ENCODE results near the gene CFAP74. TPM values are rescaled to one million over a fixed set of nuclear protein-coding genes. Genes with fewer than 3 reads are reported as not detected.

The CFAP74 gene
- total and polyA plus RNA-seq, 2 of the 13 experiments (the other 11 are each of a cell fraction or from before 2014, with no cell fraction given) = 0.27 to 0.62 TPM

DNA sequence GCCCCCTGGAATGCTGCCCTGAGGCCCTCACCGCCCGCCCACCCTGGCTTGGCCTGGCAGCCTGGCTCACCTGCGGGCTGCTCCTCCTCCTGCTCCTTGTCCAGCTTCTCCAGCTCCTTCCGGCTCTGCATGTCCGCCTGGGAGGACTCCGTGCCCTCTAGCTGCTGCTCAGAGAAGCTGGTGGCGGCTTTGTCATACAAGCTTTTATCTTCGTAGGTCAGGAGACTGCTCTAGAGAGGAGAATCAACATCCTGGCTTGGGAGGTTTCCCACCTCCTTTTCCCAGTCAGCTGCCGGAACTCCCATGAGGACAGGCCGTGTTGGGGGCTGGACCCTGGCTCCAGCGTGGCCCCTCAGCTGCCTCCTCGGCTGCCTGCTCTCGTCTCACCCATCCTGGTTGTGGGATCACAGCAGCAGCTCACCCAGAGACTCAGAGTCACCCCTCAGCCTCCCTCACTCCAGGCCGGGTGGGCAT, 47.9 kb downstream of the CFAP74 start (continued):
- no peak for TF ChIP-seq KDM2A (CRISPR knock-in tag; IDR thresholded peaks at IDR 0.05; ENCODE audit: borderline replicate concordance, low read depth)
- TF ChIP-seq RFXANK (CRISPR knock-in tag; IDR thresholded peaks at IDR 0.05) = no peak
- TF ChIP-seq, protein P1, sequence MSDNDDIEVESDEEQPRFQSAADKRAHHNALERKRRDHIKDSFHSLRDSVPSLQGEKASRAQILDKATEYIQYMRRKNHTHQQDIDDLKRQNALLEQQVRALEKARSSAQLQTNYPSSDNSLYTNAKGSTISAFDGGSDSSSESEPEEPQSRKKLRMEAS (IDR thresholded peaks at IDR 0.05) = peak; percentile 42
- TF ChIP-seq EEA1 (CRISPR knock-in tag; IDR thresholded peaks at IDR 0.05; ENCODE audit: borderline replicate concordance) = no peak
- TF ChIP-seq GABPA (IDR thresholded peaks at IDR 0.05; ENCODE audit: low read depth, low read length) = no peak
- peak; percentile 65 for TF ChIP-seq GABPA (CRISPR knock-in tag; IDR thresholded peaks at IDR 0.05; ENCODE audit: low read depth)
- TF ChIP-seq ZNF343 (CRISPR knock-in tag; IDR thresholded peaks at IDR 0.05) = no peak
- TF ChIP-seq HHEX (CRISPR knock-in tag; IDR thresholded peaks at IDR 0.05) = no peak
- TF ChIP-seq ZNF879 (CRISPR knock-in tag; IDR thresholded peaks at IDR 0.05) = no peak
- TF ChIP-seq, protein P2, sequence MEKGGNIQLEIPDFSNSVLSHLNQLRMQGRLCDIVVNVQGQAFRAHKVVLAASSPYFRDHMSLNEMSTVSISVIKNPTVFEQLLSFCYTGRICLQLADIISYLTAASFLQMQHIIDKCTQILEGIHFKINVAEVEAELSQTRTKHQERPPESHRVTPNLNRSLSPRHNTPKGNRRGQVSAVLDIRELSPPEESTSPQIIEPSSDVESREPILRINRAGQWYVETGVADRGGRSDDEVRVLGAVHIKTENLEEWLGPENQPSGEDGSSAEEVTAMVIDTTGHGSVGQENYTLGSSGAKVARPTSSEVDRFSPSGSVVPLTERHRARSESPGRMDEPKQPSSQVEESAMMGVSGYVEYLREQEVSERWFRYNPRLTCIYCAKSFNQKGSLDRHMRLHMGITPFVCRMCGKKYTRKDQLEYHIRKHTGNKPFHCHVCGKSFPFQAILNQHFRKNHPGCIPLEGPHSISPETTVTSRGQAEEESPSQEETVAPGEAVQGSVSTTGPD (CRISPR knock-in tag; IDR thresholded peaks at IDR 0.05) = no peak
- TF ChIP-seq GABPB1 (CRISPR knock-in tag; IDR thresholded peaks at IDR 0.05) = no peak
- TF ChIP-seq, protein P3, sequence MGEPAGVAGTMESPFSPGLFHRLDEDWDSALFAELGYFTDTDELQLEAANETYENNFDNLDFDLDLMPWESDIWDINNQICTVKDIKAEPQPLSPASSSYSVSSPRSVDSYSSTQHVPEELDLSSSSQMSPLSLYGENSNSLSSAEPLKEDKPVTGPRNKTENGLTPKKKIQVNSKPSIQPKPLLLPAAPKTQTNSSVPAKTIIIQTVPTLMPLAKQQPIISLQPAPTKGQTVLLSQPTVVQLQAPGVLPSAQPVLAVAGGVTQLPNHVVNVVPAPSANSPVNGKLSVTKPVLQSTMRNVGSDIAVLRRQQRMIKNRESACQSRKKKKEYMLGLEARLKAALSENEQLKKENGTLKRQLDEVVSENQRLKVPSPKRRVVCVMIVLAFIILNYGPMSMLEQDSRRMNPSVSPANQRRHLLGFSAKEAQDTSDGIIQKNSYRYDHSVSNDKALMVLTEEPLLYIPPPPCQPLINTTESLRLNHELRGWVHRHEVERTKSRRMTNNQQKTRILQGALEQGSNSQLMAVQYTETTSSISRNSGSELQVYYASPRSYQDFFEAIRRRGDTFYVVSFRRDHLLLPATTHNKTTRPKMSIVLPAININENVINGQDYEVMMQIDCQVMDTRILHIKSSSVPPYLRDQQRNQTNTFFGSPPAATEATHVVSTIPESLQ (CRISPR knock-in tag; conservative IDR thresholded peaks at IDR 0.05) = no peak
- no peak for TF ChIP-seq ZNF484 (CRISPR knock-in tag; IDR thresholded peaks at IDR 0.05; ENCODE audit: borderline replicate concordance, low read depth)
- peak; percentile 57 for TF ChIP-seq RARA (CRISPR knock-in tag; IDR thresholded peaks at IDR 0.05)
- no peak for TF ChIP-seq RFX5 (IDR thresholded peaks at IDR 0.05; ENCODE audit: low read depth, low read length)
- TF ChIP-seq HCFC1 (IDR thresholded peaks at IDR 0.05; ENCODE audit: low read depth, low read length) = no peak
- TF ChIP-seq FOSL2 (CRISPR knock-in tag; IDR thresholded peaks at IDR 0.05) = no peak
- no peak for TF ChIP-seq RFX1 (IDR thresholded peaks at IDR 0.05)
- no peak for TF ChIP-seq ZIK1 (CRISPR knock-in tag; IDR thresholded peaks at IDR 0.05; ENCODE audit: borderline replicate concordance, low read depth)
- TF ChIP-seq, protein P4, sequence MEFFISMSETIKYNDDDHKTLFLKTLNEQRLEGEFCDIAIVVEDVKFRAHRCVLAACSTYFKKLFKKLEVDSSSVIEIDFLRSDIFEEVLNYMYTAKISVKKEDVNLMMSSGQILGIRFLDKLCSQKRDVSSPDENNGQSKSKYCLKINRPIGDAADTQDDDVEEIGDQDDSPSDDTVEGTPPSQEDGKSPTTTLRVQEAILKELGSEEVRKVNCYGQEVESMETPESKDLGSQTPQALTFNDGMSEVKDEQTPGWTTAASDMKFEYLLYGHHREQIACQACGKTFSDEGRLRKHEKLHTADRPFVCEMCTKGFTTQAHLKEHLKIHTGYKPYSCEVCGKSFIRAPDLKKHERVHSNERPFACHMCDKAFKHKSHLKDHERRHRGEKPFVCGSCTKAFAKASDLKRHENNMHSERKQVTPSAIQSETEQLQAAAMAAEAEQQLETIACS (CRISPR knock-in tag; IDR thresholded peaks at IDR 0.05) = no peak
- TF ChIP-seq, protein P5, sequence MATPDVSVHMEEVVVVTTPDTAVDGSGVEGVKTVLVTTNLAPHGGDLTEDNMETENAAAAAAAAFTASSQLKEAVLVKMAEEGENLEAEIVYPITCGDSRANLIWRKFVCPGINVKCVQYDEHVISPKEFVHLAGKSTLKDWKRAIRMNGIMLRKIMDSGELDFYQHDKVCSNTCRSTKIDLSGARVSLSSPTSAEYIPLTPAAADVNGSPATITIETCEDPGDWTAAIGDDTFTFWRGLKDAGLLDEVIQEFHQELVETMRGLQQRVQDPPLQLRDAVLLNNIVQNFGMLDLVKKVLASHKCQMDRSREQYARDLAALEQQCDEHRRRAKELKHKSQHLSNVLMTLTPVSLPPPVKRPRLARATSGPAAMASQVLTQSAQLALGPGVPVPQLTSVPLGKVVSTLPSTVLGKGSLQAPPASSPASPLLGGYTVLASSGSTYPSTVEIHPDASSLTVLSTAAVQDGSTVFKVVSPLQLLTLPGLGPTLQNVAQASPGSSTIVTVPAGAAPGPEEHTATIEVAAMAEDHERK (CRISPR knock-in tag; IDR thresholded peaks at IDR 0.05; ENCODE audit: low read depth) = no peak
- TF ChIP-seq, protein P6, sequence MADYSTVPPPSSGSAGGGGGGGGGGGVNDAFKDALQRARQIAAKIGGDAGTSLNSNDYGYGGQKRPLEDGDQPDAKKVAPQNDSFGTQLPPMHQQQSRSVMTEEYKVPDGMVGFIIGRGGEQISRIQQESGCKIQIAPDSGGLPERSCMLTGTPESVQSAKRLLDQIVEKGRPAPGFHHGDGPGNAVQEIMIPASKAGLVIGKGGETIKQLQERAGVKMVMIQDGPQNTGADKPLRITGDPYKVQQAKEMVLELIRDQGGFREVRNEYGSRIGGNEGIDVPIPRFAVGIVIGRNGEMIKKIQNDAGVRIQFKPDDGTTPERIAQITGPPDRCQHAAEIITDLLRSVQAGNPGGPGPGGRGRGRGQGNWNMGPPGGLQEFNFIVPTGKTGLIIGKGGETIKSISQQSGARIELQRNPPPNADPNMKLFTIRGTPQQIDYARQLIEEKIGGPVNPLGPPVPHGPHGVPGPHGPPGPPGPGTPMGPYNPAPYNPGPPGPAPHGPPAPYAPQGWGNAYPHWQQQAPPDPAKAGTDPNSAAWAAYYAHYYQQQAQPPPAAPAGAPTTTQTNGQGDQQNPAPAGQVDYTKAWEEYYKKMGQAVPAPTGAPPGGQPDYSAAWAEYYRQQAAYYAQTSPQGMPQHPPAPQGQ (CRISPR knock-in tag; IDR thresholded peaks at IDR 0.05; ENCODE audit: borderline replicate concordance) = no peak
- peak; percentile 61; the same call in 1 of the 2 replicates for TF ChIP-seq TCF7 (IDR thresholded peaks at IDR 0.05; ENCODE audit: low read depth)

All from HepG2 (cell line).